ENCODE data around the gene B4GAT1. TPM values are rescaled to one million over a fixed set of nuclear protein-coding genes. Genes with fewer than 3 reads are reported as not detected.
A peak's percentile ranks its signal among the peaks of the same experiment; 100 is the strongest.
"Not testable (repeated sequence)": the region's sequence is repeated elsewhere in the genome, so short reads cannot be mapped to it uniquely, and the experiment has no call there.

Gene B4GAT1
- total RNA-seq, 2 donors from 2014 or later = 7.7 to 12.9 TPM

DNA sequence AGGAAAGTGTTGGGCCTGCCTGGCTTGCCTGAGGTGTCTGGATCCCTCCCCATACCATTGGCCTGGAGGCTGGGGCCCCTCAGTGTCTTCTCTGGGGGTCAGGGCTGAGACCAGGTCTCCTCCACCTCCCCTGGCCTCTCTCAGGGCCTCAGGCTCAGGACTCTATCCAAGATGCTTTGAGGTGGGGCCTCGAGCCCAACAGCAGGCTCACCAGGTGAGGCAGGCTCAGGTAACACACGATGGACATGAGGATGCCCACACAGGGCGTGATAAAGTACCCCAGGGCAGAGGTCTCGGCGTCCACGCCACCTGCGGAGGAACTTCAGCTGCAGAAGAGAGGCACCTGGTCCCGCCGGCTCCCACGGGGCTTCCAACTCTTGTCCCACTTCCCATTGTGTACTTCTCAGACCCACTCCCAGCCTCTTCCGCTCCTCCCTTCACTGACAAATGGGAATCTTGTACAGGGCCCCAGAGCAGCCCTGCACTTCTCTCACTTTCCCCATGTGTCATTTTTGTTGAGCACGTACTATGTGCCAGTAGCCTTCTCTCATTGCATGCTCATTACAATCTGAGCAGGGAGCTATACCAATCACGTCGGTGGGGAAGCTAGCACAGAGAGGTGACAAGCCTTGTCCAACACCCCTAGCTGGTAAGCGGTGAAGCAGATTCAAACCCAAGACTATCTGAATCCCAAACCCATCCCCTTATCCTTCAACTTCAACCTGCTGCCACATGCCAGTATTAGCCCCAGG is 20.3 kb upstream of the B4GAT1 start:
- Mint-ChIP-seq H3K9me3 (no peaks in the 10 kb centered on the region), H3K27ac (no peak overlapping the region), H3K36me3 (ENCODE audit: low read depth) (no peaks in the 10 kb centered on the region), H3K4me1 (no peaks in the 10 kb centered on the region), H3K4me3 (no peak overlapping the region), H3K27me3 (no peaks in the 10 kb centered on the region)
- no peak for ATAC-seq (replicated peaks)

DNA sequence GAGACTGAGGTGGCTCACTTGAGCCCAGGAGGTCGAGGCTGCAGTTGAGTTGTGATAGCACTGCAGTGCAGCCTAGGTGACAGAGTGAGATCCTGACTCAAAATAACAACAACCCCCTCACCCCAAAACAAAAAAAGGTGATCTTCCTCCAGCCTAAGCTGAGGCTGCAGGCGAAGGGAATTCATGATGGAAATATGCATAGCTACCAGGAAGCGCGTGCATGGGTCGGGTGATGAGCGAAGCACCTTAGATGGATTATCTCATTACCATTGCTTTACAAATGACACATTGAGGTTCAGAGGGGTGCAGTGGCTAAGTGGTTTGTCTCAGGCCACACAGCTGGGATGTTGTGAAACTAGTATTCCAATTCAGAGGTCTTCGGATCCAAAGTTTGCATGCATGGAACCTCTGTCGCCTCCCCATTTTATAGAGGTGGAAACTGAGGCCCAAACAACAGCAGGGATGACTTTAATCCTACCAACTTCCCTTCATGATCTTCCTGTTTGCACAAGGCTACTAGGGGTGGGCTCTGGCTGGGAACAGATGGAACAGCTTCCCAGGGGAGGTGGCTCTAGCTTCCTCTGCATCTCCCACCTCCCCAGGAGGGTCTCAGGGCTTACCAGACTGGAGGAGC is 19.5 kb upstream of the B4GAT1 start:
- no peak for ATAC-seq (replicated peaks)
- H3K4me1 Mint-ChIP-seq = no peaks in the 10 kb centered on the region
- H3K27ac Mint-ChIP-seq = no peak overlapping the region
- H3K9me3 Mint-ChIP-seq = no peaks in the 10 kb centered on the region
- H3K27me3 Mint-ChIP-seq = no peaks in the 10 kb centered on the region
- H3K4me3 Mint-ChIP-seq = no peak overlapping the region
- no peaks in the 10 kb centered on the region for H3K36me3 Mint-ChIP-seq (ENCODE audit: low read depth)

DNA sequence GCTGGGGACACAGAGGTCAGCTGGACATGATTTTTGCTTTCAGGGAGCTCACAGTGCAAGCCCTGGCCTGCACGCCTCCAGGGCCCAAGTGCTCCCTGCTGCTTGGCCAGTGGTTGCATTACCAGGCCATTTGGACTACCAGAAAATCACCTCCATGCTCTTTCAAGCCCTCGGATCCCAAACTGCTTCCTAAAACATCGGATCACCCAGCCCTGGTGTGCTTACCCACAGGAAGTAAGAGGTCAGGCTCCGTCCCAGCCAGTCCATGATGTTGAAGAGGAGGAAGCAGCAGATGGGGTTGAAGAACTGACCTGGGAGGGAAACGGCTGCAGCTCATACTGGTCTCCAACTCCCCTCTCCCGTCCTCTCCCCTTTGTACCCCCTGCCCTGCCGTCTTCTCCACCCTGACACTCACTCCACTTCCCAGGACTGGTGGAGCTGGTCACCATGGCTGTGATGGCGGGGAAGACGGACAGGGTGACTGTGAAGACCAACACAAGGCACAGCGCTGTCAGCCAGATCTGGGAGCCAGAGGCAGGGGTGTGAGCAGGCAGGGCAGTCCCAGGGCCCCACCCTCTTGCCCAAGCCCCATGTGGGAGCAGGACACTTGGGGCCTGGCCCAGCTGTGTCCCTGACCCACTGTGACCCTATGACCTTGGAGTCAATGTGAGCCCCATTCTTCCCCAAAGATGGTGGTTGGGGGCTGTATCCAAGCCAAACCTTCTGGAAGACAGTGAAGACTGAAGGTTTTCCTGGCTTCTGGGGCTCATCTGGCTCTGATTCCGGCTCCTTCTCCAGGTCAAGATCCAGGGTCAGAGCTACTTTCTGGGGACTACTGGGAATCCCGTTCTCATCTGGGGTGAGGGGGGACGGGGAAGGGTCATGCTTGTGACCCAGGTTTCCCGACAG is 18.5 kb upstream of the B4GAT1 start:
- Mint-ChIP-seq H3K27ac (no peak overlapping the region), H3K4me3 (no peak overlapping the region), H3K36me3 (ENCODE audit: low read depth) (no peaks in the 10 kb centered on the region), H3K4me1 (no peaks in the 10 kb centered on the region), H3K27me3 (no peaks in the 10 kb centered on the region), H3K9me3 (no peaks in the 10 kb centered on the region)
- no peak for ATAC-seq (replicated peaks)

DNA sequence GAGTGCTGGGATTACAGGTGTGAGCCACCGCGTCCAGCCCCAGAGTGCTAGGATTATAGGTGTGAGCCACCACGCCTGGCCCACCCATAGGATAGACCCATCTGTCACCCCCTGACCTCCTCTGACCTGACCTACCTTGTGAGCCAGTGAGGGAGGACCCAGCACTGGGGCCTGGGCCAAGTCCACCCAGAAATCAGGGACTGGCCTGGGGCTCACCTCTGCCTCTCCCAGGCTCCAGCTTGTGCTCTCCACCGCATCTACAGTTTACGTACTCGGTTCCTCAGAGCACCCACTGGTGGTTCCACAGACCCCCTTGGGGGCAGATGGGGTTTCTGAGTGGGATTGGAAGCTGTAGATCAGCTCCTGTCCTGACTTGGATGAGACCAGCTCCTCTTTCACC is 17.7 kb upstream of the B4GAT1 start:
- H3K36me3 Mint-ChIP-seq (ENCODE audit: low read depth) = no peaks in the 10 kb centered on the region
- H3K27me3 Mint-ChIP-seq = no peaks in the 10 kb centered on the region
- H3K27ac Mint-ChIP-seq = no peak overlapping the region
- H3K4me1 Mint-ChIP-seq = no peaks in the 10 kb centered on the region
- no peak for ATAC-seq (replicated peaks)
- no peak overlapping the region for H3K4me3 Mint-ChIP-seq
- no peaks in the 10 kb centered on the region for H3K9me3 Mint-ChIP-seq

DNA sequence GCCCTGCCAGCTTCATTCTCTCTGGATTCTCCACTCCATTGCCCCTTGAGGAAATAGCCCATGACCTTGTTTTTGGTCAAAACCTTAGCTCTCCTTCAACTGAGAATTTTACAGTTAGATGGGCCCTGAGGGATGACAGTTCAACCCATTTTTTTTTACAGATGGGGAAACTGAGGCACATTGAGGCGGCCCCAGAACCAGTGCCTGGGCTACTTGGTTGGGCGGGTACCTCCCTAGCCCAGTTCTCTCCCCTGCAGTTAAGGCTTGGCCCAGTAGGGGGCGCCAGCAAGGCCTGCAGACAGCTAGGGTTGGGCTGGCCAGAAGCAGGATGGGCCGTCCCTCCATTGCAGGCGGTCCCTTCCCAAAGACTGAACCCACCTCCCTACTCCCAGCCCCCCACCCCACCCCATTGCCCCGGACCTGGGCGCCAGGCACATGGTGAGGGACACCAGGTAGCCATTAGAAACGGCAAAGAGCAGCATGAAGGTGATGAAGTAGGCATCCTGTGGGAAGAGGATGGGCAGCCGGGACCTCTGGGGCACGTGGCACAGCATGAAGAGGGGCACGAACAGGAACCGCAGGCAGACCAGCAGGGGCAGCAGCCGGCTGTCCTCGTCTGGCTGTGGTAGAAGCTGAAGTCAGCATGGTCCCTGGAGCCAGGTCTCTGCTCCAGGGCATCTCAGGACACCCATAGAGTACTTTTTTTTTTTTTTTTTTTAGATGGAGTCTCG is 16.5 kb upstream of the B4GAT1 start:
- H3K27me3 Mint-ChIP-seq = no peaks in the 10 kb centered on the region
- no peaks in the 10 kb centered on the region for H3K36me3 Mint-ChIP-seq (ENCODE audit: low read depth)
- no peaks in the 10 kb centered on the region for H3K9me3 Mint-ChIP-seq
- ATAC-seq (replicated peaks) = peak; percentile 76
- no peak overlapping the region for H3K27ac Mint-ChIP-seq
- H3K4me1 Mint-ChIP-seq = no peaks in the 10 kb centered on the region
- H3K4me3 Mint-ChIP-seq = no peak overlapping the region

DNA sequence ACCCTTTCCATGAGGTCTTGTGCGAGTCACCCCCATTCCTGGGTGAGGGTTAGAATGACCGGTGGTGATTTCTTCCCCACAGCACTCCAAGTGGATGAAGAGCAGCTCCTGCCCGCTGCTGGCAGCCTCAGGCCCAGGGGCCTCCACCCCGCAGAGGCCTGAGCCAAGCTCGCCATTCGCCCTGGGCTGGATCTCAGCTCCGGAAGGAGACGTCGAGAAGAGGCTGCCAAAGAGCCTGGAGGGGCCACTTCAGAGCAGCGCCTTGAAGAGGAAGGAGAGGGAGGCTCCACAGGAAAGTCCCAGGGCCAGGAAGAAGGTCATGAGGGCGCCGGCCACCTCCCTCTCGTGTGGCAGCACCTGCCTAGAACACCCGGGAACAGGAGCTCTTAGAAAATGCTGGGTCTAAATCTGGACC is 15.8 kb upstream of the B4GAT1 start:
- no peak for ATAC-seq (replicated peaks)
- Mint-ChIP-seq H3K27ac (no peak overlapping the region), H3K27me3 (no peaks in the 10 kb centered on the region), H3K4me3 (no peak overlapping the region), H3K4me1 (no peaks in the 10 kb centered on the region), H3K9me3 (no peaks in the 10 kb centered on the region), H3K36me3 (ENCODE audit: low read depth) (no peaks in the 10 kb centered on the region)

DNA sequence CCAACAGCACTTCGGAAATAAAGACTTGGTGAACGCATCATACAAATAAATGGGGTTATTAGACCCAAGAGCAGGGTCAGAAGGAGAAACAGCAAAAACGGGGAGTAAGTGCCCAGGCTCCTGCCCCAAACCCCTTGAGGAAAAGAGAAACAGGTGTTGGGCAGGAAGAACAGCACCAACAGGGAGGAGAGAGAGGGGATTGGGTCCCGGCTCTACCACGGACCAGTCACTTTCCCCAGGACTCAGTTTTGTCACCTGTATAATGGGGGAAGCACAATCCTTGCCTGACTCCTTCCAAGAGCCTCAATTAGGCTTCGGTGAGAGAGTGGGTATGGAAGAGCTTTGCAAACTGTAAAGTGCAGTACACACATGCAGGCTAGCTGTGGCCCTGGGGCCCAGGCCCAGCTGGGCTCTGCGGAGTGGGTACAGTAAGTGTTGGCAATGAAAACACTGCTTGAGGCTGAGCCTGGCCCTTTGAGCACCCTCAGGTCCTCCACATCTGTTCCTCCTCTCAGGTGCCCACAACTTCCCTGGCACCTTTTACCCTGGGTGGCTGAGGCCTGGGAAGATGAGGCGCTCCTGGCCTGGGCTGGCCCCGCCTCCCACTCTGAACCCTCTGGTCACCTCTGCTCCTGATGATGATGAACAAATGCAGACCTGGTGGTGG is 15.2 kb upstream of the B4GAT1 start:
- H3K27me3 Mint-ChIP-seq = no peaks in the 10 kb centered on the region
- H3K4me3 Mint-ChIP-seq = no peak overlapping the region
- H3K4me1 Mint-ChIP-seq = no peaks in the 10 kb centered on the region
- no peak for ATAC-seq (replicated peaks)
- H3K36me3 Mint-ChIP-seq (ENCODE audit: low read depth) = no peaks in the 10 kb centered on the region
- H3K27ac Mint-ChIP-seq = no peak overlapping the region
- no peaks in the 10 kb centered on the region for H3K9me3 Mint-ChIP-seq

DNA sequence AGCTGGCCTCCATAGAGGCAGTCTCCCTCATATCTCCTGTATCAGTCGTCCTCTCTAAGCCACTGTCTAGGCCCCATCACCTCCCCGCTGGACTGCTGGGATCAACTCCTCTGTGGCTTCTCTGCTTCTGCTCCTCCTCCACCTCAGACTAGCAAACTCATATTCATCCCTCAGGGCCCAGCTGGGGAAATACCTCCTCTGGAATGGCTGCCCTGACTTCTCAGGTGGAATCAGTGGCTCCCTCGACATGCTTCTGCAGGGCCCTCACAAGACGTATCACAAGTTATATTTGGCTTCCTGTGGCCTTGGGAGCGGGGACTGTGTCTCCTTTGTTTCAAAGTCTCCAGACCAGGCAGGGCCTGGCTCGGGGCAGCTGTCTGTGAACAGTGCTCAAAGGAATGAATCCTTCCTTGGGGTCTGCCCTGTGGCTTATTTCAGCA is 14.1 kb upstream of the B4GAT1 start:
- H3K27ac Mint-ChIP-seq = peak overlapping the region; percentile 3
- no peaks in the 10 kb centered on the region for H3K9me3 Mint-ChIP-seq
- H3K36me3 Mint-ChIP-seq (ENCODE audit: low read depth) = no peaks in the 10 kb centered on the region
- H3K4me3 Mint-ChIP-seq = no peak overlapping the region
- H3K27me3 Mint-ChIP-seq = no peaks in the 10 kb centered on the region
- H3K4me1 Mint-ChIP-seq = no peaks in the 10 kb centered on the region
- no peak for ATAC-seq (replicated peaks)

DNA sequence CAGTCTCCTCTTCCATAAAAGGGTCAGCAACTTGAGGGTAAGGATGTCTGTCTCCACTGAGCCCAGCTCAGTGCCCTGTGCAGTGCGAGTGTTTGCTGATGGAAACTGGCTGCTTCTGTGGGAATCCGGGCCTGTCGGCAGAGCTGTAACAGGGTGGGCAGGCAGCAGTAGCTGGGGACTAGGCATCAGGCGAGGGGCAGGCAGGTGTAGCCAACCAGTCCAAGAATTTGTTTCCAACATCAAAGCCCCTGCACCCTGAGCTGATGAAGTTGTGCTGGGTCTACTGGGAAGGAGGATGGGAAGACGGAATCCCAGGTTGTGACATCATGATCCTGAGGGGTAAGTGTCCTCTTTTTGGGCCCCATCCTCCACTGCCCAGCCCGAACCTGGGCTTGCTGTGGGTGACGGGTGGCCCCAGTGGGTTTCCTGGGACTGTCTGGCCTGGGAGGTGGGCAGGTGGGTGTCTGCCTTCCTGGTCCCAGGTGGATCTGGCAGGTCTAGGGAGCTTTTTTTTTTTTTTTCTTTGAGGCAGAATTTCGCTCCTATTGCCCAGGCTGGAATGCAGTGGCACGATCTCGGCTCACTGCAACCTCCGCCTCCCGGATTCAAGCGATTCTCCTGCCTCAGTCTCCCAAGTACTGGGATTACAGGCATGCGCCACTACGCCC is 13.1 kb upstream of the B4GAT1 start:
- Mint-ChIP-seq H3K4me1 (no peaks in the 10 kb centered on the region), H3K9me3 (no peaks in the 10 kb centered on the region), H3K4me3 (no peak overlapping the region), H3K36me3 (ENCODE audit: low read depth) (no peaks in the 10 kb centered on the region), H3K27ac (no peak overlapping the region), H3K27me3 (no peaks in the 10 kb centered on the region)
- no peak for ATAC-seq (replicated peaks)

DNA sequence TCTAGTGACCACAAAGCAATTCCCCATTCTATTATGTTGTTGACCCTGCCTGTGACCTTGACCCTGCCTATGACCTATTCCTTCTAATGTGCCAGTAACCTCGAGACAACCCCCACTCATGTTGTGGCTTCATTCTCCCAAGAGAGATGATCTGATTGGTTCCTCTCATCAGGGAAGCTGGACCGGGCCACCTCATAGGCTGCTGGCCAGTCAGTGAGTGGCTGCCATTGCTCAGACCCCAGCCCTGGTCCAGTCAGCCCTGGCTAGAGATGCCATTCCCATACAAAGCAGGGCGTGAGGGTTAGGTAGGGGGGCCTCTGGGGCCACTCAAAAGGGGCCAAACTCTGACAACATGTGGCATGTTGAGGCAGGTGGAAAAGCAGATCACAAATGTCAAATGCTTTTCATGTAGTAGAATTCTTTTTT is 12.2 kb upstream of the B4GAT1 start:
- H3K4me1 Mint-ChIP-seq = no peaks in the 10 kb centered on the region
- H3K4me3 Mint-ChIP-seq = no peak overlapping the region
- H3K9me3 Mint-ChIP-seq = no peaks in the 10 kb centered on the region
- ATAC-seq (replicated peaks) = no peak
- H3K27ac Mint-ChIP-seq = no peak overlapping the region
- no peaks in the 10 kb centered on the region for H3K27me3 Mint-ChIP-seq
- no peaks in the 10 kb centered on the region for H3K36me3 Mint-ChIP-seq (ENCODE audit: low read depth)

DNA sequence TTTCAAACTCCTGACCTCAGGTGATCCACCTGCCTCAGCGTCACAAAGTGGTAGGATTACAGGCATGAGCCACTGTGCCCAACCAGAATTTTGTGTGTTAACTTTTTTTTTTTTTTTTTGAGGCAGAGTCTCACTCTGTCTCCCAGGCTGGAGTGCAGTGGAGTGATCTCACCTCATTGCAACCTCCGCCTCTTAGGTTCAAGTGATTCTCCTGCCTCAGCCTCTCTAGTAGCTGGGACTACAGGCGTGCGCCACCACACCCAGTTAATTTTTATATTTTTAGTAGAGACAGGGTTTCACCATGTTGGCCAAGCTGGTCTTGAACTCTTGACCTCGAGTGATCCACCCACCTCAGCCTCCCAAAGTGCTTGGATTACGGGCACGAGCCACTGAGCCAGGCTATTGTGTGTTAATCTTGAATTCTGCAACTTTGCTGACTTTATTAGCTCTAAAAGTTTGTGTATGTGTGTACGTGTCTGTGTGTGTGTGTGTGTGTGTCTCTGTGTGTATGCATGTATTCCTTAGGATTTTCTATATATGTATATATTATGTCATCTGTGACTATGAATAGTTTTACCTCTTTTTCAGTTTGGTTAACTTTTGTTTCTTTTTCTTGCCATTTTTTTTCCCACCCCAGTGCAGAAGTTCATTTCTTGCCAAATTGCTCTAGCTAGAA is 3.3 kb upstream of the B4GAT1 start:
- not testable (repeated sequence) for ATAC-seq (replicated peaks); H3K9me3 Mint-ChIP-seq; H3K4me1 Mint-ChIP-seq; H3K4me3 Mint-ChIP-seq; H3K27me3 Mint-ChIP-seq; H3K27ac Mint-ChIP-seq
- H3K36me3 Mint-ChIP-seq (ENCODE audit: low read depth) = peaks cover 20% of the 10 kb centered on the region

DNA sequence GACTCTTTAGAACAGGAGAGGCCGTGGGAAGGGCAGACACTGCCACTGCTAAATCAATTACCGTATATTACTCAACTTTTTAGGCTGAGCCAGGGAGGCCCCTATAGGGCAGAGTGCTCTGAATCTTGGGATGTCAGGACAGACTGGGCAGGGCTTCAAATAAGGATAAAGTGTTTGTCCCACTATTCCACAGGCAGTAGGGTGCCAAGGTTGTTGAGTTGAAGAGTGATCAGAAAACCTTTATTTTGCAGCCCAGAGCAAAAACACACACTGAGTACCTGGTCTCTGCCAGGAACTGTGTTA is 1.6 kb upstream of the B4GAT1 start:
- peak overlapping the region; percentile 95 for H3K4me3 Mint-ChIP-seq
- no peak for ATAC-seq (replicated peaks)
- no peaks in the 10 kb centered on the region for H3K9me3 Mint-ChIP-seq
- H3K36me3 Mint-ChIP-seq (ENCODE audit: low read depth) = peaks cover 22% of the 10 kb centered on the region
- peak overlapping the region; percentile 62 for H3K27ac Mint-ChIP-seq
- H3K27me3 Mint-ChIP-seq = no peaks in the 10 kb centered on the region
- H3K4me1 Mint-ChIP-seq = peaks cover 6% of the 10 kb centered on the region

All from activated T-helper 17 cell treated with anti-CD3 and anti-CD28 coated beads, Interleukin-2, amount 50 U/mL, for 72 hours (primary cell).